ENCODE data around the gene OR2S2.
"Not testable (repeated sequence)": the region's sequence is repeated elsewhere in the genome, so short reads cannot be mapped to it uniquely, and the experiment has no call there.

Gene OR2S2

DNA sequence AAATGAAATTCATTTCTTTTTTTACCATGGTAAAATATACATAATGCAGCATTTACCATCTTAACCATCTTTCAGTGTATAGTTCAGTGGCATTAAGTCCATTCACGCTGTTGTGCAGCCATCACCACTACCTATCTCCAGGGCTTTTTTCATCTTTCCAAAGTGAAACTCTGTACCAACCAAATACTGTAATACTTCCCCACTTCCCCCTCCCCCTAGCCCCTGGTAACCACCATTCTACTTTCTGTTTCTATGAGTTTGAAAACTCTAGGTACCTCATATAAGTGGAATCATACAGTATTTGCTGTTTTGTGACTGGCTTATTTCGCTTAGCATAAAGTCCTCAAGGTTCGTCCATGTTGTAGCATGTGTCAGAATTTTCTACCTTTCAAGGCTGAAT is 25.2 kb downstream of the OR2S2 start:
- no peak for DNase-seq

DNA sequence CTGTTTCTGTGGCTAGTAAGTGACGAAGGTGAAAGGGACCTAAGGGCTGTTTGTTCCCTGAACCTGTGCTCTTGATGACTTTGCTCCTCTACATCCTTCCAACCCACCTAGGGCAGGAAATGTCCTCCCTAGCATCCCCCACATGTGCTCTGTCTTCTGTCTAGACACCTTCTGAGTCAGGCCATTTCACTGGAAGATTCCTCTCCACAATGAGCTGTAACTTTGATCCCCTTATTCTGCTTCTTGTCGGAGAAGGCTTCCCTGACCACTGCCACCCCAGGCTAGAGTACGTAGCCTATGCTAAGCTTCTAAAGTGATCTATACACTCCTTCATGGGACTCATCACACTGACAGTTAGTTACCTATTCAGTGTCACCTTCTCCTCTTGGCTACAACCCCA is 27.0 kb downstream of the OR2S2 start:
- DNase-seq, result no peak

DNA sequence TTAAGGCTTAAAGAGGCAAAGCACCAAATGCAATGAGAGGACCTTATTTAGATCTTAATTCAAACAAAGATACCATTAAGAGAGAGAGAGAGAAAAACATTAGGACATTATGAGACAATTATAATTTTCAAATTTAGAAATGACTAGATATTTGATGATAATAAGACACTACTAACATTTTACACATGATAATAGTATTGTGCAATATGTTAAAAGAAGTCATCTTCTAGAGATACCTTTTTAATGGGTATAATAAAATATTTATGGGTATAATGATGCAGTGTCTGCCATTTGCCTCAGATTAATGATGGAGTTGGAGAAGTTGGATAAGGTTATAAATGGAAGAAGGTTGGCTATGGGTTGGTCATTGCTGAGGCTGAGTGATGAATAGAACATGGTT is 27.4 kb downstream of the OR2S2 start:
- DNase-seq, result no peak

DNA sequence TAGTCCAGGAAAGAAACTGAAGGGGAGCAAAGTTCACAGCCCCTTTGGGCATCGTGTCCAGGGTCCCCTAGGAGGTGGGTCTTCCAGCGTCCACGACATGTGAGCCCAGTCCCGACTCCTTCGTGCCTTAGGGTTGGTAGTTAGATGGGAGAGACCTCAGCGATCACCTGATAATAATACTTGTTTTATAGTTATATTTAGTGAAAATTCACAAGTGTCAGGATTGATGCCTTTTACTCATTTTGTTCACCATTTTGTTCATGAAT is 28.6 kb downstream of the OR2S2 start:
- DNase-seq, result no peak

DNA sequence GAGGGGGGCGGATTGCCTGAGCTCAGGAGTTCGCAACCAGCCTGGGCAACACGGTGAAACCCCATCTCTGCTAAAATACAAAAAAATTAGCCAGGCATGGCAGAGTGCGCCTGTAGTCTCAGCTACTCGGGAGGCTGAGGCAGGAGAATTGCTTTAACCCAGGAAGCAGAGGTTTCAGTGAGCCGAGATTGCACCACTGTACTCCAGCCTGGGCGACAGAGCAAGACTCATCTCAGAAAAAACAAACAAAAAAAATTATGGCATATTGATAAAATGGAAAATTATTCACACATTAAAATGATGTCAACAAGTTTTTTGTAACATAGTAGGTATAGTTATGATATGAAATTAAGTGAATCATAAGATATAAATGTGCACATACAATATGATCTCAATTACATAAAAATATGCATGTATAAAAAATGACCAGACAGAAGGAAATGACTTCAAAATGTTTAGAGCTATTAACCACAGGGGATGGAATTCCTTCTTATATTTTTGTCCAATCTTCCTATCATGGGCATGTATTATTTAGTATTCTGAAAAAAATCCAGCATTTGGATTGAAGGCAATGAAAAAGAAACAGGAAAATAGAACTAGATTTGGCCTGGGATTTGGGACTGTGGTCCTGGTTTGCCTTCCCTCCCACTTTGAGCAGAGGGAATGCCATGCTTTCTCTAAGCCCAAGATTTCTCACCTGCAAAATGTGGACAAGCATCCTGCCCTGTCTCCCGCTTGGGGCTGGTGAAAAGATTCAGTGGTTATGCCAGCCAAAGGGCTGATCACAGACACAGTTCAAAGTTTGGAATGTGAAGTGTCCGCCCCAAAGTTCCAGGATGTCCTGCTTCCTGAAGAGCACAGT is 29.1 kb downstream of the OR2S2 start:
- no peak for DNase-seq

DNA sequence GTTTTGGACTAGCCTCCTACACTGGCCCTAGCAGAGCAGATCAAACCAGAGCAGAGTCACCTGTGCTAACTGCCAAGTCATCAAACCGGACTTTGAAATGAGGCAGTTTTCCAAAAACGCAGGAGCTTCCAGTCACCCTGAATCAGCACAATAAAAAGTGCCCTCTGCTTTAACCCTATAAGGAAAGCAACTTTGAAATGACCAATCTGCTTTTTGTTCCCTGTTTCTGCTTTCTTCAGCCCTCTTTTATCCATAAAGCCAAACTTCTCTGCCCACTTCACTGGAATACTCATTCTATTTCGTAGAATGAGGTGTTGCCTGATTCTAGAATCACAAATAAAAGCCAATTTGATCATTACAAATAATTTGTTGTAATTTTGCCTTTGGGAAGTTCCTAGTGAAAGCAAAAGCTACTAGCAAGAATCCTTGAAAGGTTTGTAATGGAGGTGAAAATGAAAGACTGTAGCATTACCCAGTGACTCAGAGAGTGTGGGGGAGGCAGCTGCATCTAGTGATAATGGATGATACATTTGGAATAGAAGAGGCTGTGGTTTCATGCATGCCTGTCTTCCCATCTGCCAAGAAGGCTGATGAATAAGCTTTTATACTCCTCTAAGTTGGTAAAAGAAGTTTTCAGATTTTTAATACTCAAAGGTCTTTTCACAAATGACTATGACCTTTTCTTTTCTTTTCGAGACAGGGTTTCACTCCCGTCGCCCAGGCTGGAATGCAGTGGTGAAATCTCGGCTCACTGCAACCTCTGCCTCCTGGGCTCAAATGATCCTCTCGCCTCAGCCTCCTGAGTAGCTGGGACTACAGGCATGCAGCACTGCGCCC is 33.8 kb downstream of the OR2S2 start:
- DNase-seq, result no peak

DNA sequence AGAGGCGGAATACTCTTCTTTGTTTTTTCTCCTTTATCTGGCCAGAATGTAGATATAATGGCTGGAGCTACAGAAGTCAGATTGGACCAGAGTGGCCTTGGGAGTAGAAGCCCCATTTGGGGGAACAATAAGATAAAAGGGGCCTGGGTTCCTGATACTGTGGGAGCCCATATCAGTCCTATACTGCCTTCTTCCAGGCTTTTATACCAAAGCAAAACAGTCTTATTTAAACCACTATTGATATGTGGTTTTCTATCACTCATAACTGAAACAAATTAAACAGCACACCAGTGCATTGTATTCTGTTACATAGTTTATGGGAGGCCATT is 34.4 kb downstream of the OR2S2 start:
- no peak for DNase-seq

DNA sequence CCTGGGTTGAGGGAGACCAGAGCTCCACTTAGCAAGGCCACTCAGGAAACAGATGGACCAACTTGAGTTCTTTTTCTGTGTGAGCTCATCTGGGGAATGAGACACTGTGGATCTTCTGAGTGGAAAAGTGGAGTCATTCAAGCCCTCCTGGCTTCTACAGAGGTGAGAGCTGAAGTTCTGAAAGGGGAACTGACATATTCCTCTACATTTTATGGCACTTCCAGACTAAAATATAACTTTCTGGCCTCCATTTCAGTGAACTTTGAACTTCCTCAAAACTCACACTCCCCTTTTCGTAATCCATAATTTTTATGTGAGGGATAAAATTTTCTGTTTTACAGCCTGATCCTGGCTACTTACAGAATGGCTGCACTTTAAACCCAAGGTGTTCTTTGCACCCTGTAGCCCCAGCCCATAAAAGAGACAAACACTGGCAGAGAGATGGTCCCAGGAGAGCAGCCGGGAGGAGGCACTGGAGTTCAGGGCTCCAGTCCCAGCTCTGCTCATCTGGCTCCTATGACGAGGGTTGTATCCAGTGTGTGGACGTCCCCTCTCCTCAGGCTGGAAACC is 37.8 kb downstream of the OR2S2 start:
- DNase-seq, result no peak

DNA sequence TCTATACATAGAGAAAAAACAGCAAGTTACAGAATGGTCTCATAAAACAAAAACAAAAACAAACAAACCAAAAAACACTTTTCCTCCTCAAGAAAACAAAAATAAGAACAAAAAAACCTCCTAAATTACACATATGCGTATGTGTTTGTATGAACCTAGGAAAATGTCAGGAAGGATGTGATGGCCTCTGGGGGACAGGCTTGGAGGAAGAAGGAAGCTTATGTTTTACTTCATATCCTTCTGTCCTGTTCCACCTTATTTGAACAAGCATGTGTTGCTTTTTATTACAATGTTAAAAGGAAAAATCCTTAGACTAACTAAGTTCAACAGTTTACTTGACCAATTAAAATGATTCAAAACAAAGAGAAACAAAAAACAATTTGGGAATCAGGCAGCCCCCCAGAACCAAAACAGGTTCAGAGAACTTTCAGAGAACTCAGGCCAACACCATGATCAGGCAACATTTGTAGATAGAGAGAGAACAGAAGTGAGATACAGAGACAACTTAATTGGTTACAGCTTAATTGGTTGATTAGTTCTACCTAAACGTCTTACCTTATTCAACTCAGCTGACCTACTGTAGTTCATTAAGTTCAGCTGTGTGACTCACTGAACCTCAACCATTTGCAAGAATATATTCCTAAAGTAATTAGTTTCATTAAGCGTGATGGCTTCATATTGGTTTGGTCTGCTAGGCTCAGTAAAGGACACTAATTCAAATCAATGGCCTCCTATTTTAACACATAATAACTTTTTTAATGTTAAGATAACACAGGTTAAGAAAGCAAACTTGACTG is 38.5 kb downstream of the OR2S2 start:
- DNase-seq, result no peak

DNA sequence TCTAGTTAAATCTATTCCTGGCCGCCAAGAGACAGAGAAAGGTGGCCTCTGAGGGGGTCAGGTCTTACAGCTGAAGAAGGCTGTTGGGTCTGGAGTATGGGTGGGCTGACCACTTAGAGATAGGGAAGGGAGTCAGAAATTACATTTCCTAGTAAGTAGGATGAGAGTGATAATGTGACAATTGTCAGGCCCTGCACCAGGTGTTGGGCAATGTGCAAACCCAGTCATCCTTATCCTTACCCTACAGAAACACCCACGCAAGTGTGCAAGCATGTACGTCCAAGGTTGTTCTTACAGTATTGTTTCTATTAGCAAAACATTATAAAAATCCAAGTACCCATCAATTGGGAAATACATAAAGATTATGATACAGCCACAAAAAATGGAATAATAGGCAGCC is 39.2 kb downstream of the OR2S2 start:
- DNase-seq, result no peak

DNA sequence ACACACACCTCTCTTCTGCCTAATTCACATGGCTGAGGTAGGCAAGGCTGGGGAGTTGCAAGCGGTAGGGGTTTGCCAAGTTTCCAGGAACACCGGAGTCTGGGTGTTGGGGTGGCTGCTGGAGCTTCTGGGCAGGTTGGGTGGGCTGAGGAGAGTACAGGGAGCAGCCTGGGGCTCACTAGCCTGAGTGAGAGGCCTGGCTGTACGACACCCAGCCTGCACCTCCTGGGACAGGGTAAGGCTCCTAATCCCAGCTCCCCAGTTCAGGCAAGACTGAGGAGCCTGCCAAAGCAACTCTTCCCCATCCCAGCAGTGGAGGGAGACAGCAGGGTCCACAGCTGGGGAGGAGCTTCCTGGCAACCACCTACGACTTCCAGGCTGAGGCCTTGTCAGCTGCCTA is 40.7 kb downstream of the OR2S2 start:
- no peak for DNase-seq

DNA sequence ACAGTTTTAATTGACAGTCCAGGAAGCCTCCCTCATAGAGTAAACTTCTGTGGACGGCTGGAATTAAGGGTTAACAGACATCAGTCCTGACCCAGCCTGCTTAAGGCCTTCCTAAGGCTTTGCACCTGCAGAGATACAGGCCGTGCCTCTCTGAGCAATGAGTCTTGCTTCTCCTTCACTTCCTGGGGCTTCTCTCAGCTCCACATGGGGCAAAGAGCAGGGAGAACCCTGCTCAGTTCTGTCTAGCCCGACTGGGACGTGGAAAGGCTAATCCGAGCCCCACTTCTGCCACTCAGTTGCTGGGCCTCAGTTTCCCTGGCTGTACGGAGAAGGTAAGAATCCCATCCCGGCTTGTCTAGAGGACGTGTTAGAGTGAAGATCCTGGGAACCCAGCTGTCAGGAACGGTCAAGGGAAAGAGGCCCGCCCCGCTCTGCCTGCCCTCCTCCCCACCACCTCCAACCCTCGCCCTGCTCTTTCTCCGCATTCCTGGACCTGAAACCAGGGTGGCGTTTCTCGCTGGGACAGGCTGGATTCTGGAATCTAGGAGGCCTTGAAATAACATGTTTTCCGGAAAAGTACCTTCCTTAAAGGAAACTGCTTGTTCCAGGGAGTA is 42.2 kb downstream of the OR2S2 start:
- DNase-seq, result no peak

DNA sequence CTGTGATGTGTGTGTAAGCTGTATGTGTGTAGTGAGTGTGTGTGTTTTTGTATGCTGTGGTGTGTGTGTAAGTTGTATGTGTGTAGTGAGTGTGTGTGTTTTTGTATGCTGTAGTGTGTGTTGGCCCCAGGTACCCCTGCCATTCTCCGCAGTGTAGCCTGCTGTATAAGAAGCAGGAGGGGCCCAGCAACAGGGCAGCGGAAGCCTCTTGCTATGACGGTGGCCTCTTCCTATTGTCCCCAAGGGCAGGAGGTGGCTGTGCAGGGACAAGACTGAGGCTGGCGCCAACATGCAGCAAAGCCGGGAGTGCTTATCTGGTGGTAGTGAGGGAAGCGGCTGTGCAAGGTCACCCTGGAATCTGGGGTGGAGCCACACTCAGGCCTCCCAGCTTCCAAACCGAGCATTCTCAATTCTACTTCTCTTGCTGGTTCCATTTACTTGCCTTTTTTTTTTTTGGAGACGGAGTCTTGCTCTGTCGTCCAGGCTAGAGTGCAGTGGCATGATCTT is 43.6 kb downstream of the OR2S2 start:
- DNase-seq, result no peak

DNA sequence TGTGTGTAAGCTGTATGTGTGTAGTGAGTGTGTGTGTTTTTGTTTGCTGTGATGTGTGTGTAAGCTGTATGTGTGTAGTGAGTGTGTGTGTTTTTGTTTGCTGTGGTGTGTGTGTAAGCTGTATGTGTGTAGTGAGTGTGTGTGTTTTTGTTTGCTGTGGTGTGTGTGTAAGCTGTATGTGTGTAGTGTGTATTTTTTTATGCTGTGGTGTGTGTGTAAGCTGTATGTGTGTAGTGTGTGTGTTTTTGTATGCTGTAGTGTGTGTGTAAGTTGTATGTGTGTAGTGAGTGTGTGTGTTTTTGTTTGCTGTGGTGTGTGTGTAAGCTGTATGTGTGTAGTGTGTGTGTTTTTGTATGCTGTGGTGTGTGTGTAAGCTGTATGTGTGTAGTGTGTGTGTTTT is 44.5 kb downstream of the OR2S2 start:
- DNase-seq, result not testable (repeated sequence)

DNA sequence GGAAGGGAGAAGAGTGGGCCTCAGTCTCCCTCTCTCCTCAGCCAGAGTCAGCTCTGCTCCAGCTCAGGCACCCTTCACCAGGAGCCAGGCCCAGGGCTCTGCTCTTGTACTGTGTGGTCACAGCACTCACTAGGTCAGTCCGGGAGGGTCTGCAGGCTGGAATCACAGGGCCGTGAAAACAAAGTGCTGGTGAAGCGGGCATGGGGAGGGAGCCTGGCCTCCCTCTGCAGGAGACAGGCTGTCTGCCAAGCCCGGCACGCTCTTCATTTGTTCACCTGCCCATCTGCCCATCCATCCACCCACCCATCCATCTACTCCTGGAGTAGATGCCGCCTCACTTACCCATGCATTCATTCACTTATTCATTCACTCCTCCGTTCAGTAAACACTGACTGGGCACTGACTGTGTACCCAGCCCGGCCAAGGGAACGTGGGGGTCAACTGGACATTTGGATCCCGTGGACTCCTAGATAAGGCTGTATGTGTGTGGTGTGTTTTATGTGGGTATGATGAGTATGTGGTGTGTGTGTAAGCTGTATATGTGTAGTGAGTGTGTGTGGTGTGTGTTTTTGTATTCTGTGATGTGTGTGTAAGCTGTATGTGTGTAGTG is 45.1 kb downstream of the OR2S2 start:
- DNase-seq, result no peak

DNA sequence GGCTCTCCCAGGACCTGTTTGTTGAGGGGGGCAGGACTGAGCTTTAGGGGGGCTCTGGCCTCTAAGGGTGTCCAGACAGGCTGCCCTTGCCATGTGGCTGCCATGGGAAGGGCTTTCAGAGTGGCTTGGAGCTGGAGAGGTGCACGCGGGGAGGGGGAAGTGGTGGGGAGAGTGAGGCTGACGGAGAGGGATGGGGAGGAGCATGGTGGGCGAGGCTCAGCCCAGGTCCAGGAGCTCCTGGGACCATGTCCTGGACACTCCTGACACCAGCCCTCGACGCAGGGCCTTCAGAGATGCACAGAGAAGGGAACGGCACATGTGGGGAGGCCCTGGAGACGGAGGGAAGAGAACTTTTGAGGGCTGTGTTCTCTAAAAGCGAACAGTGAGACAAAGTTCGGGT is 46.3 kb downstream of the OR2S2 start:
- no peak for DNase-seq

DNA sequence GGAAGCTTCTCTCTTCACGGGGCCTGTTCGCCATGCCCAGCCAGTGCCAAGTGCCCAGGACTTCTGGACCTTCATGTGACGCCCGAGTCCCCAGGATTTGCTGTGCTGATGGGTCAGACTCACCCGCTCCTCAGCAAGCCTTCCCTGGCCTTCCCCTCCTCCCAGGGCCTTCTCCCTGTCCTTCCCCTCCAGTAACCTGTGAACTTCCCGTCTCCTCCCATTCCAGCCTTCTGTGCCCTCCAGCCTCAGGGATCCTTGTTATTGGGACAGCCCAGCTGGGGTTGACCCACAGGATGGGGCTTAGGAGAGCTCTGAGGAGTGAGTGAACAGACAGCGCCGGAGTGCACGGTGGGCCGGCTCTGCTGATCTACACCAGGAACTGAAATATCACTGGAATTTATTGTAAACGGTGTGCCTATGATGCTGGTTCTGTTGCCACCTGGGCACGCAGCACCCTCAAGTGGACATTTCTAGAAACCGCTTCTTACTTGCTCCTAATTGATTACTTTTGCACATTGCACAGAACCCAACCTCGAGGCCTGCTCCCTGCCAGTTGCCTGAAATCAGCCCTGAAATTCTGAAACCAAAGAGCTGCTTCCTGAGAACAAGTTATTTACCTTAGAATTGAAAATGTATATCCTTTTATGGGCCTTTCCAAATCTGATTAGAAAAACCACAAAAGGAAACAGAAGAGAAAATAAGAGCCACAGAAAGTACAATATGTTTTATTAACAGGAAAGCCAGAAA is 47.2 kb downstream of the OR2S2 start:
- peak; percentile 8 for DNase-seq

DNA sequence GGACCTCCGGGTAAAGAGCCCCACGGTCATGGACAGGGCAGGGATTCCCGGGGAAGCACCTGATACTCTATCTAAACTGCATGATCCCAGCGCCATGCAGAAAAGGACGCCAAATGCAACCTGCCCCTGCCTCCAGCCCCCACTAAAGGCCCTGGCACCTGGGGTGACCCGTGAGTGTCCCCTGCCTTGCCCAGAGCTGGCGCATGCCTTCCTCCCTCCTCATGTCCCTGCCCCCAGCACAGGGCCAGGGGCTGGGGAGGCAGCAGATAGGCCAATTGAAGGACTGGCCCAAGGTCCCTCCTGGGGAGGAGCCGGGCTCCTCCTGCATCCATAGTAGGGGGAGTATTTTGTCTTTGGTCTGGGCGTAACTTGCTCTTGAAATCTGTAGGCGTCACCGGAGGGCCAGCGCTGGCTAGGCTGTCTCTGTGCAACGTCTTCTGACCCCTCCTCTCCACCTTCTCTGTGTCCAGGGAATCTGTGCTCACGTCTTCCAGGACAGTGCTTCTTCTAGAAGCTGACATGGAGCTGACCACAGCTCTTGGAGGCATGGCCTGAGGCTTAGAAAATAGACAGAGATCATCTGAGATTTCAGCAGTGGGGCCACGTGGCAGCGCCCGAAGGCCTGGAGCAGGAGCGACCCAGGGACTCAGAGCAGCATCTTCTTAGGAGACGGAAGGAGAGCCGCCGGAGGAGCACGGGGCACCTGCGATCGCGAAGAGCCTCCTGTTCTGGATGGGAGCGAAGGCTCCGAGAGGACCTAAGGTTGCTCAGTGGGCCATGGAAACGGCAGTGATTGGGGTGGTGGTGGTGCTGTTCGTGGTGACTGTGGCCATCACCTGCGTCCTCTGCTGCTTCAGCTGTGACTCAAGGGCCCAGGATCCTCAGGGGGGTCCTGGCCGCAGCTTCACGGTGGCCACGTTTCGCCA is 48.0 kb downstream of the OR2S2 start:
- no peak for DNase-seq

DNA sequence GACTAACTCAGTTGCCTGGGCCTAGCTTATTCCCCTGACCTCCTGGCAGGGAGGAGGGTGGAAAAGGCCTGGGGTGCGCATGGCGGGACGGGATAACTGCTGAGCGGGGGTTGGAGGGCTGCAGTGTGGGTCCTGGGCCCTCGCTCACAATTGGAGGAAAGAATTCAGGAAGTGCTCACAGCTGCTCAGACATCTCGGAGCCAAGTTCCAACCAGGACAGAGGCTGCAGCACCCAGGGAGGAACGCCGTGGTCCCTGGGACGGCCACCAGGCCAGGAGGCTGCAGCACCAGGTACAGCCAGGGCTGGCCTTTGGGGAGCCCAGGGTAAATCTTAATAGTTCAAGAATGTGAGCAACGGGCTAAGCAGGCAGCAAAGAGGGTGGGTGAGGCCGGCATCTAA is 48.7 kb downstream of the OR2S2 start, which contains the start of gene SPAAR:
Gene SPAAR, plus strand, starts transcription at position 217 of the 400 bp plus-strand sequence. CDS start 974 bp downstream, outside the sequence.
- no peak for DNase-seq

DNA sequence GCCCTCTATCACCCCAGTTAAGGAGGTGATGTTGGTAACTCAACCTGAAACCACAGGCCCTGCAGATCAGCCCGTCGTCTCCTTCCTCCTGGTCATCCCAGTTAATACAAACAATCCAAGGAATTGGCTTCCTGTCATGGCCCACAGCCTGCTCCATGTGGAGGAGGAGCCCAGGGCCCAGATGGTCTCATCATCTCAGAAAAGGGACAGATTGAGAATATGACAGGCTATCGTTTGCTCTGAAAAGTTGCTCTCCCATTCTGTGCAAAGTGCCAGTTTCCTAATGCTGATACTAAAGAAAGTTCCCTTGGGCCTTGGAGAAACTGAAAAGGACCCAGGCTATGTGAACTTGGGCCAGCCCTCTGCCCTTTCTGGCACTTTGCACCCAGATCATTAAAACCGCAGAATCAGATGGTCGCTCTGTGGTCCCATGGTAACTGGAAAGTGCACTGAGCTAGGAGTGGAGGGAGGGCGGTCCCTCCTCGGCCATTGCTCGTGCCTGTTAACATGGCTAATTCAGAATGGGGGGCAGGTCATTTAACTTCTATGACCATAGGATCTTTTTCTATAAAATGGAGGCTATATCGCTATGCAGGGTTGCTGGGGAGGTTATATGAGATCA is 49.3 kb downstream of the OR2S2 start:
- no peak for DNase-seq

Data from NCI-H345 (cell line).